GM12878 (cell line): ENCODE measurements around the gene HYCC1. TPM values are rescaled to one million over a fixed set of nuclear protein-coding genes. Genes with fewer than 3 reads are reported as not detected.

Experiments used
- ATAC-seq: fragments of 200-7000 bp; cut with Tn5 transposase; 3 replicates; pipeline ENCODE4 v1.9.1; 2020; ENCODE audit warnings: mild to moderate bottlenecking, moderate library complexity
- BruUV-seq: library from RNA; stranded (reverse); fragments of 400-500 nt; replicated peaks from 2 replicates; lab custom pipeline; 2021; lab: Mats Ljungman, UMichigan
- CTCF ChIA-PET: fragments of 300-600 bp; sonication (Branson Sonifier 250); formaldehyde crosslinking; extraction: SDS; loops from one replicate; lab custom pipeline; 2021; ENCODE audit warnings: inconsistent platforms; lab: Yijun Ruan, JAX
- POLR2A ChIA-PET: fragments of 350-600 bp; formaldehyde crosslinking; extraction: SDS; loops from one replicate; lab custom pipeline; 2021; ENCODE audit warnings: inconsistent platforms; lab: Charles Lee
- RAD21 ChIA-PET: fragments of 300-600 bp; sonication (Branson Sonifier 250); formaldehyde crosslinking; loops from one replicate; lab custom pipeline; 2023; ENCODE audit warnings: antibody characterized with exemption; ENCODE audit not compliant: unreplicated experiment; lab: Charles Lee
- SMC1A ChIA-PET: fragments of 300-600 bp; sonication (Branson Sonifier 250); formaldehyde crosslinking; loops from one replicate; lab custom pipeline; 2023; ENCODE audit not compliant: unreplicated experiment, uncharacterized antibody; lab: Charles Lee
- DNase-seq: peaks from one replicate; pipeline ENCODE4 v3.0.0-alpha.2; 2011; ENCODE audit warnings: low read depth, low spot score
- FAIRE-seq: peaks from 3 replicates; lab custom pipeline; 2011; peaks lifted over from hg19 to GRCh38; lab: Jason Lieb, UNC
- H2AFZ ChIP-seq: 2 replicates; pipeline ENCODE4 v1.6.0; 2011; ENCODE audit warnings: low read depth, low read length, control low read depth; ENCODE audit not compliant: control insufficient read depth
- H3K27ac ChIP-seq: 2 replicates; pipeline ENCODE4 v1.5.1; 2011; ENCODE audit warnings: control low read depth; ENCODE audit not compliant: control insufficient read depth, insufficient read depth
- H3K27me3 ChIP-seq, 2 experiments: replicated peaks in 1 of 2; 2 replicates each; pipeline versions ENCODE4 v1.6.0 to v1.6.1; 2011; ENCODE audit warnings: low read length in 1 of 2; ENCODE audit not compliant: control insufficient read depth in 2 of 2, insufficient read depth in 2 of 2
- H3K36me3 ChIP-seq, 2 experiments: 2 replicates each; pipeline ENCODE4 v1.5.1; 2011; ENCODE audit warnings: low read length in 1 of 2; ENCODE audit not compliant: control insufficient read depth in 2 of 2, insufficient read depth in 2 of 2
- H3K4me1 ChIP-seq: 2 replicates; pipeline ENCODE4 v1.6.1; 2011; ENCODE audit warnings: mild to moderate bottlenecking, low read length, moderate library complexity, mixed read lengths; ENCODE audit not compliant: control insufficient read depth, insufficient read depth
- H3K4me2 ChIP-seq: 2 replicates; pipeline ENCODE4 v1.6.0; 2011; ENCODE audit warnings: control low read depth; ENCODE audit not compliant: control insufficient read depth, insufficient read depth
- H3K4me3 ChIP-seq: fragments of 200-600 bp; sonication (generic); 2 replicates; pipeline ENCODE4 v1.5.1; 2016
- H3K79me2 ChIP-seq: 2 replicates; pipeline ENCODE4 v1.6.0; 2011; ENCODE audit warnings: low read length; ENCODE audit not compliant: control insufficient read depth, insufficient read depth
- H3K9ac ChIP-seq: 2 replicates; pipeline ENCODE4 v1.8.0; 2011; ENCODE audit warnings: low read length, control low read depth, mixed read lengths; ENCODE audit not compliant: control insufficient read depth, insufficient read depth
- H3K9me3 ChIP-seq: replicated peaks from 3 replicates; pipeline ENCODE4 v1.5.1; 2011; ENCODE audit warnings: mild to moderate bottlenecking, low read length; ENCODE audit not compliant: control insufficient read depth, insufficient read depth
- H4K20me1 ChIP-seq: 2 replicates; pipeline ENCODE4 v1.6.0; 2011; ENCODE audit not compliant: control insufficient read depth, insufficient read depth
- BRCA1 ChIP-seq: IDR thresholded peaks from 2 replicates; pipeline ENCODE4 v1.6.1; 2011; ENCODE audit warnings: low read depth, low read length, improper control_type of control experiment
- E4F1 ChIP-seq: fragments of 450-650 bp; IDR thresholded peaks from 2 replicates; pipeline ENCODE4 v1.6.1; 2018; ENCODE audit warnings: borderline replicate concordance, mild to moderate bottlenecking; ENCODE audit not compliant: partially characterized antibody
- KAT2A ChIP-seq: conservative IDR thresholded peaks from 2 replicates; pipeline ENCODE4 v1.6.1; 2011; ENCODE audit warnings: low read depth, low read length; ENCODE audit not compliant: control insufficient read depth
- TCF7 ChIP-seq: IDR thresholded peaks from 2 replicates; pipeline ENCODE4 v1.6.1; 2014; ENCODE audit warnings: antibody characterized with exemption, borderline replicate concordance
- ZNF24 ChIP-seq: fragments of 450-650 bp; IDR thresholded peaks from 2 replicates; pipeline ENCODE4 v1.6.1; 2017; ENCODE audit warnings: antibody characterized with exemption, mild to moderate bottlenecking
- WGBS: methylation state at CpG from one replicate; pipeline ENCODE4 v1.1.6; 2016; ENCODE audit warnings: low lambda C conversion rate; ENCODE audit not compliant: insufficient replicate concordance, insufficient coverage; ENCODE audit errors: missing lambda C conversion rate; 5-methylcytosine and 5-hydroxymethylcytosine counted together
- in situ Hi-C: fragments of 300-500 bp; cut with MboI; formaldehyde crosslinking; loops from 9 replicates; pipeline ENCODE4 v1.14.3; 2018; ENCODE audit warnings: mixed read lengths
- intact Hi-C: fragments of 100-400 bp; cut with micrococcal nuclease; formaldehyde crosslinking; loops from one replicate; pipeline ENCODE4 v1.14.2; 2022; ENCODE audit not compliant: unreplicated experiment
- polyA plus RNA-seq, 11 experiments: library from polyadenylated mRNA; depleted of rRNA in 4 of 11; unstranded in 6 of 11; stranded (reverse) in 5 of 11; fragments of >200 nt; fragmentation: Nextera tagmentation in 4 of 11; fragmentation: Illumina TruSeq in 1 of 11; extraction: Ambion mirVana in 4 of 11; extraction: Trizol in 1 of 11; gene quantifications; 1 replicate in 1 of 11; 2 replicates in 10 of 11; pipeline versions ENCODE4 v1.2.1 to v1.2.3, GENCODE V29; 2011 to 2016; ENCODE audit warnings: inconsistent platforms in 2 of 11, missing spikeins in 2 of 11, low read depth in 1 of 11
- total RNA-seq, 4 experiments: library from RNA; depleted of rRNA in 3 of 4; stranded (reverse); fragments of >200 nt in 3 of 4; fragmentation: Illumina TruSeq in 1 of 4; extraction: Trizol in 1 of 4; gene quantifications; 2 replicates each; pipeline versions ENCODE4 v1.2.1 to v1.2.3, GENCODE V29; 2013 to 2021
- TF ChIP-seq, protein P1 (sequence below): fragments of 450-650 bp; formaldehyde crosslinking; IDR thresholded peaks from 2 replicates; pipeline ENCODE4 v1.5.0; 2022; ENCODE audit warnings: mild to moderate bottlenecking, missing genetic modification characterization

The HYCC1 gene
- total and polyA plus RNA-seq, 10 of the 15 experiments (the other 5 are each of a cell fraction or from before 2014, with no cell fraction given) = 8.5 to 62.9 (median 33.1) TPM

- TF ChIP-seq, protein P1, sequence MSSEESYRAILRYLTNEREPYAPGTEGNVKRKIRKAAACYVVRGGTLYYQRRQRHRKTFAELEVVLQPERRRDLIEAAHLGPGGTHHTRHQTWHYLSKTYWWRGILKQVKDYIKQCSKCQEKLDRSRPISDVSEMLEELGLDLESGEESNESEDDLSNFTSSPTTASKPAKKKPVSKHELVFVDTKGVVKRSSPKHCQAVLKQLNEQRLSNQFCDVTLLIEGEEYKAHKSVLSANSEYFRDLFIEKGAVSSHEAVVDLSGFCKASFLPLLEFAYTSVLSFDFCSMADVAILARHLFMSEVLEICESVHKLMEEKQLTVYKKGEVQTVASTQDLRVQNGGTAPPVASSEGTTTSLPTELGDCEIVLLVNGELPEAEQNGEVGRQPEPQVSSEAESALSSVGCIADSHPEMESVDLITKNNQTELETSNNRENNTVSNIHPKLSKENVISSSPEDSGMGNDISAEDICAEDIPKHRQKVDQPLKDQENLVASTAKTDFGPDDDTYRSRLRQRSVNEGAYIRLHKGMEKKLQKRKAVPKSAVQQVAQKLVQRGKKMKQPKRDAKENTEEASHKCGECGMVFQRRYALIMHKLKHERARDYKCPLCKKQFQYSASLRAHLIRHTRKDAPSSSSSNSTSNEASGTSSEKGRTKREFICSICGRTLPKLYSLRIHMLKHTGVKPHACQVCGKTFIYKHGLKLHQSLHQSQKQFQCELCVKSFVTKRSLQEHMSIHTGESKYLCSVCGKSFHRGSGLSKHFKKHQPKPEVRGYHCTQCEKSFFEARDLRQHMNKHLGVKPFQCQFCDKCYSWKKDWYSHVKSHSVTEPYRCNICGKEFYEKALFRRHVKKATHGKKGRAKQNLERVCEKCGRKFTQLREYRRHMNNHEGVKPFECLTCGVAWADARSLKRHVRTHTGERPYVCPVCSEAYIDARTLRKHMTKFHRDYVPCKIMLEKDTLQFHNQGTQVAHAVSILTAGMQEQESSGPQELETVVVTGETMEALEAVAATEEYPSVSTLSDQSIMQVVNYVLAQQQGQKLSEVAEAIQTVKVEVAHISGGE (CRISPR knock-in tag) = no peak
These were observed 13.2 kb downstream of the HYCC1 start (continued) for GRCh38 chr7:23000597-23001360.

- Histone ChIP-seq H2AFZ (no peak overlapping the region), H4K20me1 (no peaks in the 10 kb centered on the region), H3K27ac (peak overlapping the region; percentile 15; the same call in 1 of the 2 replicates), H3K79me2 (peaks cover 88% of the 10 kb centered on the region), H3K27me3 (no peaks in the 10 kb centered on the region), H3K4me3 (no peak overlapping the region), H3K9me3 (peaks cover 7% of the 10 kb centered on the region; the same call in 2 of the 3 replicates), H3K4me1 (peaks cover 45% of the 10 kb centered on the region), H3K4me2 (no peak overlapping the region), H3K9ac (no peak overlapping the region), H3K36me3 (no peaks in the 10 kb centered on the region)
- in situ Hi-C loops (no loop called here), intact Hi-C loops (no loop called here)
- TF ChIP-seq BRCA1 (no peak), KAT2A (no peak), E4F1 (no peak), TCF7 (no peak), ZNF24 (no peak)
- ChIA-PET RAD21 (no interaction called here), POLR2A (interaction anchor here (1.0 to 1.3 kb wide), 2 partner anchors 11 to 14 kb away, joined by 3 to 4 read pairs; no protein-coding TSS in a partner anchor), CTCF (no interaction called here), SMC1A (interaction anchor here (1.1 to 7.3 kb wide), 2 partner anchors 9 to 13 kb away, joined by 4 to 60 read pairs; no protein-coding TSS in a partner anchor)
- DNase-seq (no peak), ATAC-seq (no peak), FAIRE-seq (no peak)
- 94% methylated on average over 2 of the region's 2 CpGs for WGBS
- BruUV-seq = no TSS peak
These were observed 15.4 kb downstream of the HYCC1 start for GRCh38 chr7:22998519-22998896.
